ENCODE results near the gene VKORC1L1. TPM values are rescaled to one million over a fixed set of nuclear protein-coding genes. Genes with fewer than 3 reads are reported as not detected.
"Not testable (repeated sequence)": the region's sequence is repeated elsewhere in the genome, so short reads cannot be mapped to it uniquely, and the experiment has no call there.

The VKORC1L1 gene
- total RNA-seq, 1 experiment from 2014 or later: 30.9 TPM

DNA sequence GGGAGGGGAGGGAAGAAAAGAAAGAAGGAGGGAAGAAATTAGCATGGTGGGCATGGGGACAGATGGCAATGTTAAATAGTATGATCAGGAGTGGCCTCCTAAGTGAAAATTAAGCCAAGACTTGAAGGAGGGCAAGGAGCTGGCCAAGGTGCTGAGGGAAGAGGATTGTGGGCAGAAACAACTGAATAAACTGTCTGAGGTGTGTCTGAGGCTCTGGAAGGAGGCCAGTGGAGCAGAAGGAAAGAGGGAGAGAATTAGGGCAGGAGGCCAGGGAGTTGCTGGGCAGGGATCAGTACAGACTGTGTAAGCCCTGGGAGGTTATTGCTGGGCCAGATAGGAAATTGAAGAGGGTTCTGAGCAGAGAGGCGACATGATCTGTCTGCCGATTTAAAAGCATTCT is 40.6 kb upstream of the VKORC1L1 start:
- ChIA-PET CTCF (no interaction called here), POLR2A (no interaction called here), RAD21 (ENCODE audit: low non-redundant PET in 1 of 2, low total read pairs in 2 of 2, uncharacterized antibody in 2 of 2, unreplicated experiment in 2 of 2) (no interaction called here)
- no peak overlapping the region for H3K4me2 ChIP-seq (ENCODE audit: low read length)
- no peaks in the 10 kb centered on the region for H3K27me3 ChIP-seq (ENCODE audit: insufficient read depth, low read length)
- no peak overlapping the region for H2AFZ ChIP-seq (ENCODE audit: low read depth, low read length, poor library complexity, severe bottlenecking)
- H3K9ac ChIP-seq (ENCODE audit: low read length): no peak overlapping the region
- intact Hi-C loops (cut with micrococcal nuclease): no loop called here
- no peak overlapping the region for H3K27ac ChIP-seq (ENCODE audit: low read depth, low read length)
- no TSS peak for BruUV-seq (replicated peaks)
- peaks cover 0 to 5% of the 10 kb centered on the region in 2 experiments; a peak in 2 of 4 replicates for H3K4me1 ChIP-seq (ENCODE audit: control insufficient read depth in 1 of 2, insufficient read depth in 2 of 2, low read length in 2 of 2)
- DNase-seq (ENCODE audit: low read depth, low spot score) (no peak), ATAC-seq (no peak)
- H3K36me3 ChIP-seq (ENCODE audit: control insufficient read depth in 1 of 2, insufficient read depth in 2 of 2, low read length in 2 of 2): no peaks in the 10 kb centered on the region
- no peak overlapping the region for H3K4me3 ChIP-seq (replicated peaks in 1 of 2; ENCODE audit: low read depth in 1 of 2, low read length in 2 of 2)
- H3K9me3 ChIP-seq (ENCODE audit: control insufficient read depth in 1 of 2, insufficient read depth in 1 of 2, low read depth in 1 of 2, low read length in 2 of 2): no peaks in the 10 kb centered on the region
- TF ChIP-seq CEBPB (IDR thresholded peaks at IDR 0.05; ENCODE audit: low read depth): no peak
- no peak for TF ChIP-seq JUND (IDR thresholded peaks at IDR 0.05)
- TF ChIP-seq YY1 (IDR thresholded peaks at IDR 0.05; ENCODE audit: extremely low read depth, insufficient replicate concordance, low read depth, low read length): no peak
- TF ChIP-seq, protein P1, sequence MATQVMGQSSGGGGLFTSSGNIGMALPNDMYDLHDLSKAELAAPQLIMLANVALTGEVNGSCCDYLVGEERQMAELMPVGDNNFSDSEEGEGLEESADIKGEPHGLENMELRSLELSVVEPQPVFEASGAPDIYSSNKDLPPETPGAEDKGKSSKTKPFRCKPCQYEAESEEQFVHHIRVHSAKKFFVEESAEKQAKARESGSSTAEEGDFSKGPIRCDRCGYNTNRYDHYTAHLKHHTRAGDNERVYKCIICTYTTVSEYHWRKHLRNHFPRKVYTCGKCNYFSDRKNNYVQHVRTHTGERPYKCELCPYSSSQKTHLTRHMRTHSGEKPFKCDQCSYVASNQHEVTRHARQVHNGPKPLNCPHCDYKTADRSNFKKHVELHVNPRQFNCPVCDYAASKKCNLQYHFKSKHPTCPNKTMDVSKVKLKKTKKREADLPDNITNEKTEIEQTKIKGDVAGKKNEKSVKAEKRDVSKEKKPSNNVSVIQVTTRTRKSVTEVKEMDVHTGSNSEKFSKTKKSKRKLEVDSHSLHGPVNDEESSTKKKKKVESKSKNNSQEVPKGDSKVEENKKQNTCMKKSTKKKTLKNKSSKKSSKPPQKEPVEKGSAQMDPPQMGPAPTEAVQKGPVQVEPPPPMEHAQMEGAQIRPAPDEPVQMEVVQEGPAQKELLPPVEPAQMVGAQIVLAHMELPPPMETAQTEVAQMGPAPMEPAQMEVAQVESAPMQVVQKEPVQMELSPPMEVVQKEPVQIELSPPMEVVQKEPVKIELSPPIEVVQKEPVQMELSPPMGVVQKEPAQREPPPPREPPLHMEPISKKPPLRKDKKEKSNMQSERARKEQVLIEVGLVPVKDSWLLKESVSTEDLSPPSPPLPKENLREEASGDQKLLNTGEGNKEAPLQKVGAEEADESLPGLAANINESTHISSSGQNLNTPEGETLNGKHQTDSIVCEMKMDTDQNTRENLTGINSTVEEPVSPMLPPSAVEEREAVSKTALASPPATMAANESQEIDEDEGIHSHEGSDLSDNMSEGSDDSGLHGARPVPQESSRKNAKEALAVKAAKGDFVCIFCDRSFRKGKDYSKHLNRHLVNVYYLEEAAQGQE (IDR thresholded peaks at IDR 0.05; ENCODE audit: low read depth): peak; percentile 73
- no peaks in the 10 kb centered on the region for H3K9me2 ChIP-seq (ENCODE audit: insufficient read depth)
- no peaks in the 10 kb centered on the region for H4K20me1 ChIP-seq (ENCODE audit: insufficient read depth)
- no peaks in the 10 kb centered on the region for H3K79me2 ChIP-seq (ENCODE audit: insufficient read depth, low read length)

DNA sequence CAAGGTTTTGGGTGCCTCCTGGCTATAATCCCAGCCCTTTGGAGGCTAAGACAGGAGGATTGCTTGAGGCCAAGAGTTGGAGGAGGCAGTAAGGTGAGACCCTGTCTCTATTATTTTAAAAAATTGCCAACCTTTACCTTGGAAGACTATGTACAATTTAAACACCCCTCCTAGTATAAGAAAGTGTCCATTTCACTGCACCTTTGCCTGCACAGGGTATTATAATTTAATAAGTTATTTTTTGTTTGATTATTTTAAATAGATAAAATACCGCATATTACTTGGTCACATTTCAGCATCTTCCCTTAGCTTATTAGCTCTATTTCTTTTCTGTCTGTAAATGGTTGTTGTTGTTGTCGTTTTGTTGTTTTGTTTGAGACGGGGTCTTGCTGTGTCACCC is 36.2 kb upstream of the VKORC1L1 start:
- RAD21 ChIA-PET (ENCODE audit: low non-redundant PET in 1 of 2, low total read pairs in 2 of 2, uncharacterized antibody in 2 of 2, unreplicated experiment in 2 of 2); H4K20me1 ChIP-seq (ENCODE audit: insufficient read depth); H3K36me3 ChIP-seq (ENCODE audit: control insufficient read depth in 1 of 2, insufficient read depth in 2 of 2, low read length in 2 of 2); CTCF ChIA-PET; H3K9me3 ChIP-seq (ENCODE audit: control insufficient read depth in 1 of 2, insufficient read depth in 1 of 2, low read depth in 1 of 2, low read length in 2 of 2); H3K27ac ChIP-seq (ENCODE audit: low read depth, low read length); POLR2A ChIA-PET; H3K9me2 ChIP-seq (ENCODE audit: insufficient read depth); intact Hi-C loops (cut with micrococcal nuclease); ATAC-seq; H2AFZ ChIP-seq (ENCODE audit: low read depth, low read length, poor library complexity, severe bottlenecking); H3K9ac ChIP-seq (ENCODE audit: low read length); DNase-seq (ENCODE audit: low read depth, low spot score); H3K4me3 ChIP-seq (replicated peaks in 1 of 2; ENCODE audit: low read depth in 1 of 2, low read length in 2 of 2); BruUV-seq (replicated peaks); H3K27me3 ChIP-seq (ENCODE audit: insufficient read depth, low read length); H3K79me2 ChIP-seq (ENCODE audit: insufficient read depth, low read length): not testable (repeated sequence)
- Histone ChIP-seq H3K4me1 (ENCODE audit: control insufficient read depth in 1 of 2, insufficient read depth in 2 of 2, low read length in 2 of 2) (peaks cover 2 to 13% of the 10 kb centered on the region in 2 experiments; a peak in 2 of 4 replicates), H3K4me2 (ENCODE audit: low read length) (peak overlapping the region; percentile 45; the same call in 1 of the 2 replicates)

All from HCT116 (cell line).